GM21360 (cell line): ENCODE results near the gene LEMD1.

Experiments used
- ATAC-seq: cut with Tn5 transposase; IDR thresholded peaks from one replicate; pipeline ENCODE4 v1.9.1; 2021; ENCODE audit warnings: mild to moderate bottlenecking, moderate library complexity; ENCODE audit not compliant: unreplicated experiment

Gene LEMD1

GRCh38 chr1:205337481-205337880 lies 84.4 kb downstream of the LEMD1 start:
- no peak for ATAC-seq

- no peak for ATAC-seq
These were observed 86.2 kb downstream of the LEMD1 start for GRCh38 chr1:205335692-205336091.

DNA sequence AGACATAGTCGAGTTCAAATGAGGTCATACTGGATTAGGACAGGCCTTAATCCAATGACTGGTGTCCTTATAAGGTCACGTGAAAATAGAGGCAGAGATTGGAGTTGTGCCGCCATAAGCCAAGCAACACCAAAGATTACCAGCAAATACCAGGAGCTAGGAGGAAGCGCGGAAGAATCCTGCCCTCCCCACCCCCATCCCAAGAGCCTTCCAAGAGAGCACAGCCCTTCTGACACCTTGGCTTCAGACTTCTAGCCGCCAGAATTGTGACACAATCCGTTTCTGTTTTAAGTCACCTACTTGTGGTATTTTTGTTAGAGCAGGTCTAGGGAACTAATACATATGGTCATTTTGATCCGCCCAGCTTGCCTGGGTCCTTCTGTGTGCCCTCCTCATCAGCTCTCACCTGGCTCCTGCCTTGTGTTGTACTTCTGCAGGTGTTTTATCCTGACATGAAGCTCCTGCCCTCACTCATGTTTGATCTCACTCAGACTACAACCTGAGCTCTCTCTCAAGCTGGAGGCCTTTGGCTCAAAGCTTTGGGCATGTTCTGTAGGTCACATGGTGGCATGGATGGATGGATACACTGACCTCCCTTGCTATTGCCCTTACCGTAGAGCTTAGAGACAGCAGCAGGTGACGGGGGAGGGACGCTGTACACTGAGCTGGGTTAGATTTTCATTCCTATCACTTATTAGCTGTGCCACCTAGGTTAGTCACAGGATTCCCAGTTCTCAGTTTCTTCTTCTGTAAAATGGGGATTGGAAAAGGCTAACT lies 89.7 kb downstream of the LEMD1 start:
- ATAC-seq: no peak
